ENCODE data around the gene SLC8A3. TPM values are rescaled to one million over a fixed set of nuclear protein-coding genes. Genes with fewer than 3 reads are reported as not detected.

Gene SLC8A3
- total and polyA plus RNA-seq, 2 of the 13 experiments (the other 11 are each of a cell fraction or from before 2014, with no cell fraction given): 0.01 to 0.02 TPM

GRCh38 chr14:70052990-70053389 lies 135.8 kb downstream of the SLC8A3 start (continued):
- TF ChIP-seq DMTF1 (CRISPR knock-in tag; IDR thresholded peaks at IDR 0.05): no peak
- TF ChIP-seq MIER2 (CRISPR knock-in tag; IDR thresholded peaks at IDR 0.05): peak; percentile 98
- no peak for TF ChIP-seq ZNF263 (CRISPR knock-in tag; IDR thresholded peaks at IDR 0.05)
- TF ChIP-seq ZNF772 (CRISPR knock-in tag; IDR thresholded peaks at IDR 0.05): 0 out of 2 replicates have a peak, but pooled peaks have one; percentile 60
- TF ChIP-seq SALL2 (CRISPR knock-in tag; IDR thresholded peaks at IDR 0.05): no peak
- no peak for TF ChIP-seq ARID3A (IDR thresholded peaks at IDR 0.05; ENCODE audit: low read depth, low read length)
- no peak for TF ChIP-seq IRF9 (CRISPR knock-in tag; IDR thresholded peaks at IDR 0.05; ENCODE audit: borderline replicate concordance)
- TF ChIP-seq KLF9 (CRISPR knock-in tag; IDR thresholded peaks at IDR 0.05; ENCODE audit: low read depth): no peak
- peak; percentile 73; the same call in 1 of the 2 replicates for TF ChIP-seq ZBTB25 (CRISPR knock-in tag; IDR thresholded peaks at IDR 0.05)
- TF ChIP-seq ZC3H4 (CRISPR knock-in tag; IDR thresholded peaks at IDR 0.05; ENCODE audit: borderline replicate concordance): no peak
- no peak for TF ChIP-seq ZIK1 (CRISPR knock-in tag; IDR thresholded peaks at IDR 0.05; ENCODE audit: borderline replicate concordance, low read depth)
- no peak for TF ChIP-seq ZGPAT (CRISPR knock-in tag; IDR thresholded peaks at IDR 0.05)
- no peak for TF ChIP-seq ZNF569 (CRISPR knock-in tag; IDR thresholded peaks at IDR 0.05; ENCODE audit: borderline replicate concordance)
- no peak for TF ChIP-seq CHD2 (IDR thresholded peaks at IDR 0.05; ENCODE audit: low read depth, low read length)
- TF ChIP-seq HNRNPUL1 (IDR thresholded peaks at IDR 0.05; ENCODE audit: low read depth, low read length): no peak
- TF ChIP-seq MAFG (CRISPR knock-in tag; IDR thresholded peaks at IDR 0.05): no peak
- no peak for TF ChIP-seq AFF4 (CRISPR knock-in tag; IDR thresholded peaks at IDR 0.05)
